GM19023 (cell line): ENCODE data around the gene EPM2AIP1.
"Not testable (repeated sequence)": the region's sequence is repeated elsewhere in the genome, so short reads cannot be mapped to it uniquely, and the experiment has no call there.

Source experiments
- ATAC-seq: cut with Tn5 transposase; IDR thresholded peaks from one replicate; pipeline ENCODE4 v1.9.1; 2021; ENCODE audit warnings: mild to moderate bottlenecking, moderate library complexity; ENCODE audit not compliant: unreplicated experiment

The EPM2AIP1 gene

DNA sequence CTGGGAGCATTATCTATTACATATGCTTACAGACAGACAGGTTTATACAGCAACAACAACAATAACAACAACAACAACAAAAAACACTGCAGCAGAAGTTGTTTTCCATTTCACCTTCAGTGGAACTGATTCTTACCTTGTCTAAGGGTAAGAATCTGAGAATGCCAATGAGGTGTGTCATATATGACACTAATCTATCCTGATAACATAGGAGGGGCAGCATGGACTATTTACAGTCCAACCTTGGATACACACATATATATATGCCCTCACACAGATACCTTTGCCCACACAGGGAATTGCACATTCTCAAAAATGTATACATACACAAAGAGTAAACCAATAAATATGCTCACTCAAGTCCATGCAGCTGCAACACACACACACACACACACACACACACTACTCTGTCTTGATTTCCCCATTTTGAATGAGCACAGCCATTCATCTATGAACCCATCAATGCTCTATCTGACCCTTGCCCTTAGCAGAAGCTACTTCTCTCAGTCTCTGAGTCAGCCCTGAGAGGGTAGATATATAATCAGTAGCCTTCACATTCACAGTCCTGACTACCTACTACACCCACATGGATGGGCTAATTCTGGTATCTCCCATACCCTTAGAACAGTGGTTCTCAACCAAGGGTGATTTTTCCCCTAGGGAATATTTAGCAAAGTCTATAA is 38.3 kb downstream of the EPM2AIP1 start:
- ATAC-seq, result no peak

DNA sequence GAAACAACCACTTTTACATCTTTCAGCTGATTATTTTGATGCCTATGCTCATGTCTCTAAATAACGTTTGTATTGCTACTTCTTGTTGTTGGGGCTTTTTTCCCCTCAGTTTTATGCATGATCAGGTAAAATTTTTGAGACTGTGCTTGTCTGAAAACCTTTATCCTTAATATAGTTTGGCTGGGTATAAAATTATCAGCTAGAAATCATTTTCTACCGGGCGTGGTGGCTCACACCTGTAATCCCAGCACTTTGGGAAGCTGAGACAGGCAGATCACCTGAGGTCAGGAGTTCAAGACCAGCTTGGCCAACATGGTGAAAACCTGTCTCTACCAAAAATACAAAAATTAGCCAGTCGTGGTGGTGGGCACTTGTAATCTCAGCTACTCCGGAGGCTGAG is 45.1 kb downstream of the EPM2AIP1 start:
- not testable (repeated sequence) for ATAC-seq

DNA sequence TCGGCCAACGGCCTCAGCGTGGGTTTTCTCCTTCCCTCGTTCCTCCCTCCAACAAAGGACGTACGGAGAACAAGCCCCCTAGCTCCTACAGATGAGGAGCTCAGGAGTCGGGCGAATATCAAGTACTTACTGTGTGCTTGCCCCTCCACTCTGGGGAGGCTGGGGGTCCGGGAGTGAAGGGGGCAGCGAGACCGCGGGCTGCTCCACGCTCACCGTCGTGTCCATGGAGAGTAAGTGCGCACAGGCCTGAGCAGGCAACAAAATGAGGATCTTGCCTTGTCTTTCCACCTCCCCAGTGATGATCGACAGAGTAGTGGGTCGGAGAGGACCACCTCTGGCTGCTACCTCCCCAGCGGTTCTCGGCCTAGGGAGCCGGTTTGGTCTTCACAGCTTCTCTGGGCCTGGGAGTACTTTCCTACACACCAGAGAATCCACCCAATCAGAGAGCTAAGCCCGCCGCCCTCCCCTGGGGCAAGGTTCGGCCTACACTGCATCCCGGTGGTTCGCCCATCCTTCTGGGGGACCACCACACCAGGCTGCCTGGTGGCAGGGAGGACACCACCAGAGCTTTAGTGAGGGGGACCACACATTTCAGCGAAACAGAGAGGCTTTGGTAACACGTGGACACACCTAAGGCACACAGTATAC is 47.5 kb downstream of the EPM2AIP1 start:
- ATAC-seq, result no peak

DNA sequence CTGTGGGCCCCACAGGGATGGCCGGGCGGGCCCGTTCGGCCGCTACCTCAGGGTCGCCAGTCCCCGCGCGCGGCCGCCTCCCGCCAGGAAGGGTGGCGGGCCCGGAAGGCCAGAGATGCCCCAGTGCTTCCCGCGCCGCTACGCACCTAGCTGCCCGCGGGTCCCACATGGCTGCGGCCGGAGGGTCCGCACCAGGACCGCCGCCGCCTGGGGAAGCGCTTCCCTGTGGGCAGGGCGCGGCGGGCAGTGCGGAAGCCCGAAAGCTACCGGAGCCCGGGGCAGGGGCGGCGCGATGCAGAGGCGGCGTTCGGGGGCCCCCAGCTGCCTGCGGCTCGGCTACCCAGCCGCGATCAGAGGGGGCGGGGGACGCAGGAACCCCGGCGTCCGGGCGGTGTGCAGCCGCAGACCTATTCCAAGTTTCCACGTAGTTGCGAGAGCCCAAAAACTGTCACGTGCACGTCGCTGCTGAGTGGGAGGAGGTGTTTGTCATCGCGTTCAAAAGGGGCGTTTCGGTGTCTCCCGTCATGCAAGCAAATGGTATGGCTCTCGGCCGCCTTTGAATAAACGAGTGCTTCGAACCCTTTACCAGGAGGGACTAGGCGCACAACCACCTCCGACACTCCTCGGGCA is 48.2 kb downstream of the EPM2AIP1 start, which contains the start of gene TRANK1:
TSS of gene TRANK1 (minus strand) at position 414 of the 630 bp plus-strand sequence. CDS start at position 169, 245 bp downstream.
- ATAC-seq, result peak; percentile 66

DNA sequence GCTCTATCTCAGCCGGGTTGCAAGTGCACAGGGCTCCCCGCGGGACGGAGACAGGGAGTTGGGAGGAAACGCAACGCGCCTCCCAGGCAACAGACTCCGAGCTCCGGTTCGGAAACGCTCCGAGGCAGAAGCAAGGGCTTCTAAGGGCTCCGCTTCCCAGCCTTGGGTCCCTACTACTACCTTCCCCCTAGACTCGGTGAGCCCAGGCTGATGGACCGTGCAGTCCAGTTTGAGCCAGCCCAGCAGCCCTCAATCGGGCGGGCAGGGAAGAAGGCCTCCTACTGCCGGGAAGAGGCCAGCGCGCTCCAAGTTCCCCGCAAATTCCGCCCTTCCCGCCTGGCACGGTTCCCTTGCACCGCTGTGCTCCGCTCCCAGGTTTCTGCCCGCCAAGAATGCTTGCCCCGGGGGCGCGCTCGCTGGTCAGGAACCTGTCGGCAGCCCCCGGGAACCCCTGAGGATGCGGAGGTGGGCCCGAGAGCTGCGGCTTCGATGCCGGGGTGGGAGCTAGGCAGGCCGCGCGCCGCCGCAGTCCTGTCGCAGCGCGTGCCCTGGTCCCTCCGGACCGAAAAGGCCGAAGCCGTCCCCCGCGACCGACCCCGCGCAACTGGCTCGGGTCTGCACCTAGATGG is 48.8 kb downstream of the EPM2AIP1 start:
- peak; percentile 54 for ATAC-seq

DNA sequence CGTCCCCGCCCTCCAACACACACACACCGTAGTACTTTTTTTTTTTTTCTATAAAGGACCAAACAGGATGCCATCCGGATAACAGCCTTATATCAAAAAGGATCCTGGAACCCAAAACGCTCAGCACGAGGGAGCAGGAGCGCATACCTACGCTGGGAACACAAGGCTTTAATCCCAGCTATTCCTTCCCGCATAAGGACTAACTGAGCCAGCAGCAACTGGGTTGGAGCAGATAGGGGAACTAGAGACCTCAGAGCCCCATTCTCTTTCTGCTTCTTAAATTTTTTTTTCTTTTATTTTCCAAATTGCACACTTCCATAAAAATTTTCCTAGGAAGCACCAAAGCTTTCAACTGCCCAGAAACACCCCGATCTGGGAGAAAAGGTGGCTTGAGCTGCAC is 49.3 kb downstream of the EPM2AIP1 start:
- ATAC-seq, result no peak

DNA sequence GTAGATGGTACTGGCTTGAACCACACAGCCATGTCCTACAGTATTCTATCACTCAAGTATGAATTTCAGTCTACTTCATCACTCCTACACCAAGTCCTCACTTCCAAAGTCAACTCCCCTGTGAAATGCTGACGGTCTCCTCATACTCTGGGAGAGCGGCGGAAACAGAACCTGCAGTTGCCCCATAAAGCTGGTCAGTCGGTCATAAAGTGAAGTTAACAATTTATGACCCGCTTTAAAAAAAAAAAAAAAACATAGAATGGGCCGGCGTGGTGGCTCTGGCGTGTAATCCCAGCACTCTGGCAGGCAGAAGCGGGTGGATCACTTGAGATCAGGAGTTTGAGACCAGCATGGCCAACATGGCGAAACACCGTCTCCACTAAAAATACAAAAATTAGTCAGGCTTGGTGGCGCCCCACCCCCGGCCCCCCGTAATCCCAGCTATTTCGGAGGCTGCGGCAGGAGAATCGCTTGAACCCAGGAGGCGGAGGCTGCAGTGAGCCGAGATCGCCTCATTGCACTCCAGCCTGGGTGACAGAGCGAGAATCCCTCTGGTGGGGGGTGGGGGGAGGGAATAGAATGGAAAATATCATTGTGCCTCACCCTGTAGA is 50.2 kb downstream of the EPM2AIP1 start:
- ATAC-seq, result no peak

DNA sequence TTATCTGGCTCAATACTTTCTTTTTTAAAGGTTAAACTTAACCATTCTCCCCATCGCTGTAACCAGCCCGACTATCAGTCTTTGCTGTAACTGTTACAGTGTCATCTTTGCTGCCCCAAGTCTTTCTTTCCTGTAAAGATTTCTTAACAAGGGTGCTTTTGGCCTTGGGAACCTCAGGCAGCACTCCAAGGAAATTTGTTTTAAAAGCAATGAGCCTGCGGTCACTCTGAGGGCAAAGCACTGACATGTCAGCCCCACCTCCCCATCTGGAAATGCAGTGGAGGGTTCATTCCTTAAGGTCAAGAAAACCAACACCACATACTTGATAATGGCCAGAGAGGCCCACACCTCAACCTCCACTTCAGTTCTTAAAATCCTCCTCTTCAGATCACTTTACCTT is 51.3 kb downstream of the EPM2AIP1 start:
- no peak for ATAC-seq

DNA sequence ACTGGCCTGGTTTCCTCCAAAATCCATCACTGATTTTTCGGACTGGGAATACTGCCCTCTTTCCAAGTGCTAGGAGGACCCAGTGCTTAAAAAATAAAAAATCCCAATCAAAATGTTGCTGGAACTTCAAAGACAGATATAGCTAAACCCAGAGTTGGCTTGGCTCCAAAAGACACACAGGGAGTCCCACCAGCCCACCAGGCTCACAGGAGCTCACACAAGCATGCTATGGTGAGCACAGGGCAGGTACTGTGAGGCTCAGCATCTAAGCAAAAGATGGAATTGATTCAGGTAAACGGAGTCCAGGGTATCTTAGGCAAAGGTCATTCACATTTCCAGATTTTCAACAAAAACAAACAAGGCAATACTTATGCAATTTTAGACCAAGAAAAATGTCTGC is 51.8 kb downstream of the EPM2AIP1 start:
- ATAC-seq, result no peak

DNA sequence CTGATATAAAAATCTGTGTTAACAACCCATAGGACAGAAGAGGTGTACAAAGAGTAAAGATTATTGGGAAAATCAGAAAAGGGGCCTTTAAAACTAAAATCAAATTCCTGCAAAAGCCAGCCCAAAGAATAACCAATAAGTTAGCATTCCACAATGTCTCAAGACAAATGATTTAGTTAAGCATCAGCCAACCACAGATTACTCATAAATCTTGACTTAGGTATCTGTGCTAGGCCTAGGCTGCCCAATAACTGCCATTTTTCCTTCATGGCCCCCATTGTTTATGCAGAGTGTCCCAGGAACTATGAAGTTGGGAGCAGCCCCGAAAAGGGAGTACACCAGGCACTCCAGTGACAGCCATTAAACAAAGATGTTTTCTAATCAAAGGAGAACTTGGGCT is 55.4 kb downstream of the EPM2AIP1 start:
- ATAC-seq, result no peak
